ENCODE data around the gene AGMAT.

DNA sequence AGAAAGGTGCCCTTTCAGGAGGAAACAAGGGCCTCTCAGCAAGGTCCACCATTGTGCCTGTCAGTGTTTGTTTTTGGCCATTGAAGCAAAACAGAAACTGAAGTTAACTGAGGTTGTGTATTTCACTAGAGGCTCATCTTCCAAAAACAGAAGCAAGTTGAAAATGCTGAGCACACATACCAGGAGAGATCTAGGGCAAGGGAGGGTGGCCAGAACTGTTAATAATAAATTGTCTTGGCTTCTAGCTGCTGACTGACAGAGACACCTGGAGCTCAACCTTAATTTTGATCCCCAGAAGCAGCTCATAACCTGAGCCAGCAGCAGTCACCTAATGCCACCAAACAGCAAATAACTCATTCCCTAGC lies 5.2 kb downstream of the AGMAT start:
- TF ChIP-seq POLR2A (IDR thresholded peaks at IDR 0.05), result no peak
- TF ChIP-seq, protein P1, sequence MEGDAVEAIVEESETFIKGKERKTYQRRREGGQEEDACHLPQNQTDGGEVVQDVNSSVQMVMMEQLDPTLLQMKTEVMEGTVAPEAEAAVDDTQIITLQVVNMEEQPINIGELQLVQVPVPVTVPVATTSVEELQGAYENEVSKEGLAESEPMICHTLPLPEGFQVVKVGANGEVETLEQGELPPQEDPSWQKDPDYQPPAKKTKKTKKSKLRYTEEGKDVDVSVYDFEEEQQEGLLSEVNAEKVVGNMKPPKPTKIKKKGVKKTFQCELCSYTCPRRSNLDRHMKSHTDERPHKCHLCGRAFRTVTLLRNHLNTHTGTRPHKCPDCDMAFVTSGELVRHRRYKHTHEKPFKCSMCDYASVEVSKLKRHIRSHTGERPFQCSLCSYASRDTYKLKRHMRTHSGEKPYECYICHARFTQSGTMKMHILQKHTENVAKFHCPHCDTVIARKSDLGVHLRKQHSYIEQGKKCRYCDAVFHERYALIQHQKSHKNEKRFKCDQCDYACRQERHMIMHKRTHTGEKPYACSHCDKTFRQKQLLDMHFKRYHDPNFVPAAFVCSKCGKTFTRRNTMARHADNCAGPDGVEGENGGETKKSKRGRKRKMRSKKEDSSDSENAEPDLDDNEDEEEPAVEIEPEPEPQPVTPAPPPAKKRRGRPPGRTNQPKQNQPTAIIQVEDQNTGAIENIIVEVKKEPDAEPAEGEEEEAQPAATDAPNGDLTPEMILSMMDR (IDR thresholded peaks at IDR 0.05), result no peak
